Endothelial cell of umbilical vein (primary cell): Measurements from ENCODE around the gene PLP2.

Source experiments
- CTCF ChIP-seq, 2 donors: IDR thresholded peaks; 1 replicate in 1 of 2; 2 replicates in 1 of 2; pipeline ENCODE4 v1.5.1; 2011; ENCODE audit warnings: low read length in 2 of 2, mild to moderate bottlenecking in 2 of 2, moderate library complexity in 2 of 2, control low read depth in 1 of 2, inconsistent platforms in 1 of 2, low read depth in 1 of 2; ENCODE audit not compliant: insufficient read depth in 1 of 2; ENCODE audit errors: extremely low read depth in 1 of 2
- MAX ChIP-seq: IDR thresholded peaks from 2 replicates; pipeline ENCODE4 v1.6.1; 2011; ENCODE audit not compliant: insufficient read depth, insufficient read length
- POLR2A ChIP-seq: IDR thresholded peaks from 2 replicates; pipeline ENCODE4 v1.6.1; 2012; ENCODE audit warnings: low read depth, mild to moderate bottlenecking, control low read depth, low read length

- TF ChIP-seq CTCF (IDR thresholded peaks at IDR 0.05; ENCODE audit: extremely low read depth in 1 of 2, insufficient read depth in 1 of 2, low read depth in 1 of 2, low read length in 2 of 2) (no peak), POLR2A (no peak), MAX (no peak)
Measured at GRCh38 chrX:49129427-49129826, 42.3 kb upstream of the PLP2 start.
